ENCODE results near the gene ARMC2. TPM values are rescaled to one million over a fixed set of nuclear protein-coding genes. Genes with fewer than 3 reads are reported as not detected.
A peak's percentile ranks its signal among the peaks of the same experiment; 100 is the strongest.

The ARMC2 gene
- total RNA-seq, 5 donors from 2014 or later (not counting 1 experiment from before 2014, with no cell fraction given) = 6.4 to 10.0 (median 8.1) TPM

GRCh38 chr6:108875161-108875555, 26.9 kb downstream of the ARMC2 start:
- H3K4me1 Mint-ChIP-seq = peaks cover 38 to 54% (median 49%) of the 10 kb centered on the region in 3 donors
- no peaks in the 10 kb centered on the region for H3K27me3 ChIP-seq (replicated peaks in 1 of 2; ENCODE audit: control insufficient read depth in 2 of 2, extremely low read depth in 1 of 2, insufficient read depth in 2 of 2, low read length in 1 of 2)
- peaks cover 4 to 47% of the 10 kb centered on the region in 2 experiments for H3K4me1 ChIP-seq (ENCODE audit: control insufficient read depth in 1 of 2, extremely low read depth in 1 of 2, insufficient read depth in 2 of 2, low read length in 2 of 2)
- peaks cover 0 to 2% of the 10 kb centered on the region in 2 donors for H3K36me3 ChIP-seq (ENCODE audit: control insufficient read depth in 2 of 2, extremely low read depth in 1 of 2, insufficient read depth in 1 of 2, low read length in 1 of 2)
- peak overlapping the region; percentile 4 to 68 (median 50) for H3K4me3 Mint-ChIP-seq
- no peak for DNase-seq
- H3K27me3 Mint-ChIP-seq = no peaks in the 10 kb centered on the region
- peaks cover 0 to 4% (median 0%) of the 10 kb centered on the region in 3 donors for H3K9me3 Mint-ChIP-seq
- ChIA-PET CTCF (interaction anchor here in 1 of 2 donors (0.7 kb wide), 1 partner anchor 102 kb away, joined by 4 read pairs; no protein-coding TSS in a partner anchor), POLR2A (no interaction called here)
- H3K9me3 ChIP-seq = no peaks in the 10 kb centered on the region
- peak; percentile 9 to 29 (median 22) for ATAC-seq (replicated peaks in 1 of 4)
- no peak overlapping the region for H3K4me3 ChIP-seq (ENCODE audit: control insufficient read depth in 1 of 2, extremely low read depth in 1 of 2, low read length in 1 of 2)
- peak overlapping the region; percentile 85 to 89 for H3K27ac Mint-ChIP-seq
- H3K36me3 Mint-ChIP-seq = peaks cover 55% of the 10 kb centered on the region
- H3K27ac ChIP-seq (ENCODE audit: low read length) = peak overlapping the region; percentile 85

DNA sequence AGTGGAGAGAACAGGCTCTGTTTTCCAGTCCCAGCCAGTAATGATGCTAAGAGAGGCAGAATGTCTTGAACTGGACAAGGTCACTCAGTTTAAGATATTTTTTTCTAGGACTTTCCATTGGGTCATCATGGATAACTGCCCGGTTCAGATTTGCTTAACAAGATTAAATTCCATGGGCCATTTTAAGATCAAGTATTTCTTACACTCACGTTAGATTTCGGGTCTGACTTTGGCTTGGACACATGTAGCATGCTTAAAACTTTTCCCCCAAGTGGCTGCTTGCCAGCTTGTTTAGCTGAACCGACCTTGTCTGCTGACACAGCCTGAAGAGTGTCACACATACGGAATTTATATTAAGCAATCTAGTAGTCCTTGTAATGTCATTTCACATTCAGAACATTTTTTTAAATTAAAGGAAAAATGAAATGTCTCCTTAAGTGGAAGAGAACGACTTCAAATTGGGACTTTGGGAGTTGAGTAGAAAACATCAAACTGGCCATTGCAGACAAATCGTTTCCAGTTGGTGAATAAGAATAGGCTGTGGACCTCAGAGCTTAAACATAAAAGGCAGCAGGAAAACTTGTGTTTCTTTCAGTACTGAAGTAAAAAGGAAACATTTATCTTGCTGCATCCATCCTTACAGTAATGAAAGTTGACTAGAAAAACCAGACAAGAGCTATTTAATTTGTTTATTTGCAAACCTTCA, 29.0 kb downstream of the ARMC2 start:
- no peaks in the 10 kb centered on the region for H3K27me3 ChIP-seq (replicated peaks in 1 of 2; ENCODE audit: control insufficient read depth in 2 of 2, extremely low read depth in 1 of 2, insufficient read depth in 2 of 2, low read length in 1 of 2)
- DNase-seq (no peak), ATAC-seq (replicated peaks in 1 of 4) (no peak)
- Mint-ChIP-seq H3K36me3 (peaks cover 55% of the 10 kb centered on the region), H3K4me3 (no peak overlapping the region), H3K9me3 (peaks cover 0 to 4% (median 0%) of the 10 kb centered on the region in 3 donors), H3K4me1 (peaks cover 35 to 42% (median 37%) of the 10 kb centered on the region in 3 donors), H3K27me3 (no peaks in the 10 kb centered on the region), H3K27ac (no peak overlapping the region)
- no peaks in the 10 kb centered on the region for H3K9me3 ChIP-seq
- ChIA-PET CTCF (interaction anchor here in 1 of 2 donors (0.6 kb wide), 1 partner anchor 90 kb away, joined by 3 read pairs; no protein-coding TSS in a partner anchor), POLR2A (no interaction called here)
- 93% methylated on average over 5 of the region's 7 CpGs for WGBS (ENCODE audit: insufficient coverage)
- no peak overlapping the region for H3K4me3 ChIP-seq (ENCODE audit: control insufficient read depth in 1 of 2, extremely low read depth in 1 of 2, low read length in 1 of 2)
- peaks cover 0 to 5% of the 10 kb centered on the region in 2 donors for H3K36me3 ChIP-seq (ENCODE audit: control insufficient read depth in 2 of 2, extremely low read depth in 1 of 2, insufficient read depth in 1 of 2, low read length in 1 of 2)
- no peak overlapping the region for H3K27ac ChIP-seq (ENCODE audit: low read length)
- H3K4me1 ChIP-seq (ENCODE audit: control insufficient read depth in 1 of 2, extremely low read depth in 1 of 2, insufficient read depth in 2 of 2, low read length in 2 of 2) = peaks cover 4 to 29% of the 10 kb centered on the region in 2 experiments

DNA sequence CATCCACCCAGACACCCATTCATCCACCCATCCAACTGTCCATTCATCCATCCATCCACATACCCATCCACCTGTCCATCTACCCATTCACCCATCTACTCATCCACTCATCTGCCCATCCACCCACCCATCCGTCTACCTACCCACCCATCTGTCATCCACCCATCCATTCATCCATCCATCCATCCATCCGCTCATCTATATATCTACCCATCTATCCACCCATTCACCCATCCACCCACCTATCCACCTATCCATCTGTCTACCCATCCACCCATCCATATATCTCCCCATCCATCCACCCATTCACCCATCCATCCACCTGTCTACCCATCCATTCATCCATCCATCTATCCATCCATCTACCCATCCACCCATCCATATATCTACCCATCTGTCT, 30.7 kb downstream of the ARMC2 start:
- Mint-ChIP-seq H3K27ac (no peak overlapping the region), H3K9me3 (peaks cover 4 to 9% (median 4%) of the 10 kb centered on the region in 3 donors), H3K36me3 (peaks cover 63% of the 10 kb centered on the region), H3K4me3 (no peak overlapping the region), H3K4me1 (peaks cover 21 to 29% (median 28%) of the 10 kb centered on the region in 3 donors), H3K27me3 (no peaks in the 10 kb centered on the region)
- H3K27ac ChIP-seq (ENCODE audit: low read length) = no peak overlapping the region
- no peaks in the 10 kb centered on the region for H3K27me3 ChIP-seq (replicated peaks in 1 of 2; ENCODE audit: control insufficient read depth in 2 of 2, extremely low read depth in 1 of 2, insufficient read depth in 2 of 2, low read length in 1 of 2)
- peaks cover 4 to 12% of the 10 kb centered on the region in 2 experiments for H3K4me1 ChIP-seq (ENCODE audit: control insufficient read depth in 1 of 2, extremely low read depth in 1 of 2, insufficient read depth in 2 of 2, low read length in 2 of 2)
- peaks cover 0 to 5% of the 10 kb centered on the region in 2 donors for H3K36me3 ChIP-seq (ENCODE audit: control insufficient read depth in 2 of 2, extremely low read depth in 1 of 2, insufficient read depth in 1 of 2, low read length in 1 of 2)
- ATAC-seq (replicated peaks in 1 of 4) (no peak), DNase-seq (no peak)
- 95% methylated on average over 2 of the region's 2 CpGs for WGBS (ENCODE audit: insufficient coverage)
- ChIA-PET POLR2A (no interaction called here), CTCF (no interaction called here)
- H3K9me3 ChIP-seq = peaks cover 4% of the 10 kb centered on the region
- H3K4me3 ChIP-seq (ENCODE audit: control insufficient read depth in 1 of 2, extremely low read depth in 1 of 2, low read length in 1 of 2) = no peak overlapping the region

DNA sequence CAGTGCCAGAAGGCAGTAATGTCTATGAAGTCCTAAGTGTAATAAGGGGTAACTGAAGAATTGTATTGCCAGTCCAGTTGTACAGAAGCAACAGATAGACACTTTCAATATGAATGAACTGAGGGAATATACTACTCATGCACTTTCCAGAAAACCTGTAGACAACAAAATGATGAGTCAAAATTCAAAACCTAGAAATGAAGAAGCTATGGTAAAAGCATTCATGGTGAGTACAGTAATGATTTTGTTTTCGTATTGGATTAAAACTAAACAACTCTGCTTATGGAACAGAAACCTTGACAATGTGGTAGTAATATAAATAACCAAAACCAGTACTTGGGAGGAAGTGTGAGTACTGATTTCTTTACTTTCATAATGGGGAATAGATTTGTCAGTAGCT, 35.0 kb downstream of the ARMC2 start:
- no peak overlapping the region for H3K4me3 ChIP-seq (ENCODE audit: control insufficient read depth in 1 of 2, extremely low read depth in 1 of 2, low read length in 1 of 2)
- DNase-seq (no peak), ATAC-seq (replicated peaks in 1 of 4) (no peak)
- ChIA-PET POLR2A (interaction anchor here (0.6 to 0.9 kb wide), 2 partner anchors 9 to 917 kb away, joined by 3 to 5 read pairs; no protein-coding TSS in a partner anchor), CTCF (interaction anchor here in 1 of 2 donors (0.6 kb wide), 1 partner anchor 48 kb away, joined by 3 read pairs; no protein-coding TSS in a partner anchor)
- peaks cover 4 to 9% (median 4%) of the 10 kb centered on the region in 3 donors for H3K9me3 Mint-ChIP-seq
- WGBS (ENCODE audit: insufficient coverage) = no CpG with 5 or more reads among the region's 1 CpG
- no peak overlapping the region for H3K27ac Mint-ChIP-seq
- peaks cover 0 to 5% of the 10 kb centered on the region in 2 donors for H3K36me3 ChIP-seq (ENCODE audit: control insufficient read depth in 2 of 2, extremely low read depth in 1 of 2, insufficient read depth in 1 of 2, low read length in 1 of 2)
- peaks cover 4% of the 10 kb centered on the region for H3K9me3 ChIP-seq
- no peak overlapping the region for H3K4me3 Mint-ChIP-seq
- H3K27me3 Mint-ChIP-seq = no peaks in the 10 kb centered on the region
- peaks cover 3 to 18% (median 12%) of the 10 kb centered on the region in 3 donors for H3K4me1 Mint-ChIP-seq
- H3K36me3 Mint-ChIP-seq = peaks cover 48% of the 10 kb centered on the region
- no peak overlapping the region for H3K27ac ChIP-seq (ENCODE audit: low read length)
- H3K4me1 ChIP-seq (ENCODE audit: control insufficient read depth in 1 of 2, extremely low read depth in 1 of 2, insufficient read depth in 2 of 2, low read length in 2 of 2) = no peaks in the 10 kb centered on the region
- no peaks in the 10 kb centered on the region for H3K27me3 ChIP-seq (replicated peaks in 1 of 2; ENCODE audit: control insufficient read depth in 2 of 2, extremely low read depth in 1 of 2, insufficient read depth in 2 of 2, low read length in 1 of 2)

DNA sequence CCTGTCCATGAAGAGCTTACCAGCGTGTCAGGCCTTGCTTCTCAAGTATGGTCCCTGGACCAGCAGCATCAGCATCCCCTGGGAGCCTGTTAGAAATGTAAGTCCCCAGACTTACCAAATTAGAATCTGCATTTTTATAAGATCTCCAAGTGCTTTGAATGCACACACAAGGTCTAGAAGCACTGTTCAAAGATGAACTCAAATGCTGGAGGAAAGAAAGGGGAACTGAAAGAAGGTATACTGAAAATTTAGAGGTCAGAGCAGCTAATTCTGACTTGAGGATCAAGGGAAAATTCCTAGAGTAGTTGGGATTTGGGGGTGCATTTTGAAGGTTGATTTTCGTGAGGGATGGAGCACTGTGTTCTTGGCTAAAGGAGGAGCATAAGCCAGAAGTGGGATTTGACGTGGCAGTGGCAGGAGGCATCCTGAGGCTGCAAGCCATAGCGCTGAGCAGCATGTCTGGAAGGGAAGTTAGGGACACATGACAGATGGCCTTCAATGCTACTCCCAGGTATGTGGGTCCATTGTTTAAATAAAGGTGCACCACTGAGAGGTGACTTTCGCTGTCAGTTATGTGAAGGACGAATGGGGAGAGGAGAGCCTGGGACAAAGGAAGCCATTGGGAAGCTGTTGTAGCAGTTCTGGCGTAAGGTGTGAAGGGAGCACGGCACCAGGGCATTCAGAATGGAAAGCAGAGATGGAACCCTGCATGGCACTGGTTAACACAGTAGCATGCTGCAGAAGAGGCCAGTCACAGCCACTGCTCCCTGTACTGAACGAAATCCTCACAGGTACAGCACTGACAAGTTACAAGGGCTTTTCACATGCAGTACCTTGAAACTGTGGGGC, 36.2 kb downstream of the ARMC2 start:
- Histone ChIP-seq H3K27me3 (replicated peaks in 1 of 2; ENCODE audit: control insufficient read depth in 2 of 2, extremely low read depth in 1 of 2, insufficient read depth in 2 of 2, low read length in 1 of 2) (no peaks in the 10 kb centered on the region), H3K4me1 (ENCODE audit: control insufficient read depth in 1 of 2, extremely low read depth in 1 of 2, insufficient read depth in 2 of 2, low read length in 2 of 2) (no peaks in the 10 kb centered on the region), H3K36me3 (ENCODE audit: control insufficient read depth in 2 of 2, extremely low read depth in 1 of 2, insufficient read depth in 1 of 2, low read length in 1 of 2) (peaks cover 0 to 5% of the 10 kb centered on the region in 2 donors), H3K4me3 (ENCODE audit: control insufficient read depth in 1 of 2, extremely low read depth in 1 of 2, low read length in 1 of 2) (no peak overlapping the region), H3K9me3 (peaks cover 4% of the 10 kb centered on the region), H3K27ac (ENCODE audit: low read length) (no peak overlapping the region)
- no peak overlapping the region for H3K4me3 Mint-ChIP-seq
- CTCF ChIA-PET = no interaction called here
- no peak for ATAC-seq (replicated peaks in 1 of 4)
- H3K27ac Mint-ChIP-seq = no peak overlapping the region
- peaks cover 35% of the 10 kb centered on the region for H3K36me3 Mint-ChIP-seq
- no peaks in the 10 kb centered on the region for H3K27me3 Mint-ChIP-seq
- WGBS (ENCODE audit: insufficient coverage) = 96% methylated on average over 7 of the region's 9 CpGs
- H3K4me1 Mint-ChIP-seq = peaks cover 3 to 18% (median 12%) of the 10 kb centered on the region in 3 donors
- peaks cover 2 to 9% (median 4%) of the 10 kb centered on the region in 3 donors for H3K9me3 Mint-ChIP-seq
- DNase-seq = no peak
- POLR2A ChIA-PET = no interaction called here

- H3K9me3 Mint-ChIP-seq = peaks cover 0 to under 1% (median 0%) of the 10 kb centered on the region in 3 donors
- Histone ChIP-seq H3K27me3 (replicated peaks in 1 of 2; ENCODE audit: control insufficient read depth in 2 of 2, extremely low read depth in 1 of 2, insufficient read depth in 2 of 2, low read length in 1 of 2) (no peaks in the 10 kb centered on the region), H3K36me3 (ENCODE audit: control insufficient read depth in 2 of 2, extremely low read depth in 1 of 2, insufficient read depth in 1 of 2, low read length in 1 of 2) (no peaks in the 10 kb centered on the region), H3K4me1 (ENCODE audit: control insufficient read depth in 1 of 2, extremely low read depth in 1 of 2, insufficient read depth in 2 of 2, low read length in 2 of 2) (no peaks in the 10 kb centered on the region), H3K4me3 (ENCODE audit: control insufficient read depth in 1 of 2, extremely low read depth in 1 of 2, low read length in 1 of 2) (no peak overlapping the region), H3K9me3 (no peaks in the 10 kb centered on the region), H3K27ac (ENCODE audit: low read length) (no peak overlapping the region)
- no peak overlapping the region for H3K27ac Mint-ChIP-seq
- no CpG with 5 or more reads among the region's 6 CpGs for WGBS (ENCODE audit: insufficient coverage)
- no peaks in the 10 kb centered on the region for H3K27me3 Mint-ChIP-seq
- ATAC-seq (replicated peaks in 1 of 4) (no peak), DNase-seq (no peak)
- POLR2A ChIA-PET = interaction anchor here in 1 of 2 donors (0.7 kb wide), 1 partner anchor 365 kb away, joined by 3 read pairs; no protein-coding TSS in a partner anchor
- CTCF ChIA-PET = no interaction called here
- H3K4me1 Mint-ChIP-seq = peaks cover 0 to 10% (median 0%) of the 10 kb centered on the region in 3 donors
- H3K36me3 Mint-ChIP-seq = peaks cover 9% of the 10 kb centered on the region
- H3K4me3 Mint-ChIP-seq = no peak overlapping the region
These were observed 39.8 kb downstream of the ARMC2 start for GRCh38 chr6:108888052-108888451.
